Activated CD4-positive, alpha-beta T cell treated with anti-CD3 and anti-CD28 coated beads, Interleukin-2, amount 50 U/mL, for 16 hours (primary cell): ENCODE measurements around the gene G3BP2.
"Not testable (repeated sequence)": the region's sequence is repeated elsewhere in the genome, so short reads cannot be mapped to it uniquely, and the experiment has no call there.

Experiments
- DNase-seq: peaks from one replicate; pipeline ENCODE4 v3.0.0-alpha.2; 2020

G3BP2 gene

DNA sequence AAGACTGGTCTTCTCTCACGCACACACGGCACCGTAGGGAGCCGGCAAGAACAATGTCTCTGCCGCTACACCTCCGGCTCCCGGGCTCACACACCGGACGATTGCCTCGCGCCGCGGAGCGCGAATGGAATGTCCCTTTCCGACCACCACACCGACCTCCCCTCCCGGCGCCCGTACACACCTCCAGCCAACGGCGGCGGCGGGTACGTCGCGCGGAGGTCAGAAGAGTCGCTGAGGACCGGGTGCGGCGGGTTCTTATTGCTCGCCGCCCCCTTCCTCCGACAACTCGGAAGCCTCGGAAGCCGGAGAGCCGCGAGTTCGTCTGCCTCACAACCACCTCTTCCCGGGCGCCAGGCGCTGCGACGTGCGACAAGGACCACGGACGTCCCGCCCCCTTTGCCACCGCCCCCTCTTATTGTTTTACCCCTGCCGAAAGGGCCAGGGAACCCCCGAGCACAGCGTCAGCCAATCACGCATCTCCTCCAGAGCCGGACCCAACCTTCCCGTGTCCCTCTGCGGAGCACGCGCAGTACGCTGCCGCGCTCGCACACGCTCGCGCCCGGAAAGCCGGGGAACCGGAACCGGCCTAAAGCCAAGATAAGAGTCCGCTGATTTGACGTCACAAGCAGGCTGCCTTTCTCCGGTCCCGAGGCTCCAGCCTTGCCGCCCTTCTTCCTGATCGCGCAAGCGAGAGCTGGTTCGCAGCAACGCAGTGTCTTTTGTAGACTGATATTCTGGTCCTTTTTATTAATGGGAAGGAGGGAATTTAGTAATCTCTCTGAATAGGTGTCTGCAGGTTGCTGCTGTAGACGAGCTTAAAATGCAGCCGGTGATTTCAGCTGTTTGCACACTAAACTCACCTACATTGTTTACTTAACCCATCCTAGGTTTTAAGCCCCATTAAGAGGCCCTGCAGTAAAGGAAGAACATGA is at the start of gene G3BP2:
G3BP2 (minus strand) TSS at position 385 of the 932 bp plus-strand sequence. CDS start 11,386 bp downstream, outside the sequence.
- DNase-seq: peak; percentile 99

GRCh38 chr4:75722417-75722816 is 49.2 kb upstream of the G3BP2 start:
- DNase-seq: no peak

GRCh38 chr4:75718529-75718928 is 45.3 kb upstream of the G3BP2 start:
- DNase-seq: no peak

- DNase-seq: no peak
These were observed 44.2 kb upstream of the G3BP2 start for GRCh38 chr4:75717408-75717807.

DNA sequence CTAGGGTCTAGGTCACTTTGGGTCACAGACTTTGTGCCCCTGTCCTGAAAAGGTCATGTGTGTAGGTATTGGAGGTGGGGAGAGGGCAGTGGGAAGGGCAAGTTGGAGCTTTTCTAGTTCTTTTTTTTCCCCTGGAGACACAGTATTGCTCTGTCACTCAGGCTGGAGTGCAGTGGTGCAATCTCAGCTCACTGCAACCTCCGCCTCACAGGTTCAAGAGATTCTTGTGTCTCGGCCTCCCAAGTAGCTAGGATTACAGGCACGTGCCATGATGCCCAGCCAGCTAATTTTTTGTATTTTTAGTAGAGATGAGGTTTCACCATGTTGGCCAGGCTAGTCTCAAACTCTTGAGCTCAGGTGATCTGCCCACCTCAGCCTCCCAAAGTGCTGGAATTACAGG is 42.8 kb upstream of the G3BP2 start:
- DNase-seq: not testable (repeated sequence)

- no peak for DNase-seq
These were observed 42.0 kb upstream of the G3BP2 start for GRCh38 chr4:75715105-75715799.

DNA sequence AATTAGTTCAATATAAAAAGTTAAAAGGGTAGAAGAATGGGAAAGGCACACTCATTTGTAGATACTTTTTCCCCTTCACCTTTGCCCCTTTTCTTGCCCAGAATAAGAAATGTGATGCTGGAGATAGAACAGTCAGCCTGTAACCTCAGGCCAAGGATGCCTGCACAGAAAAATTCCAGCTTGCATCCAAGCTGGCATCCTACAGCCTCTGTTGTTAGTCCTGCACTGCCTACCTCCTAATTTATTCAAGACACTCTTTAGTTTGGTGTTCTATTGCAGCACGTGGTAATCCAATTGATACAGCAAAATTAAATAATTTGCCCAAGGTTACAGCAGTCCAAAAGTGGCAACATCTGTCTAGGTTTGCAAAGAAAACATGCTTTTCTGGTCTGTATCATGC is 41.5 kb upstream of the G3BP2 start:
- no peak for DNase-seq

- no peak for DNase-seq
These were observed 40.8 kb upstream of the G3BP2 start for GRCh38 chr4:75714011-75714410.

DNA sequence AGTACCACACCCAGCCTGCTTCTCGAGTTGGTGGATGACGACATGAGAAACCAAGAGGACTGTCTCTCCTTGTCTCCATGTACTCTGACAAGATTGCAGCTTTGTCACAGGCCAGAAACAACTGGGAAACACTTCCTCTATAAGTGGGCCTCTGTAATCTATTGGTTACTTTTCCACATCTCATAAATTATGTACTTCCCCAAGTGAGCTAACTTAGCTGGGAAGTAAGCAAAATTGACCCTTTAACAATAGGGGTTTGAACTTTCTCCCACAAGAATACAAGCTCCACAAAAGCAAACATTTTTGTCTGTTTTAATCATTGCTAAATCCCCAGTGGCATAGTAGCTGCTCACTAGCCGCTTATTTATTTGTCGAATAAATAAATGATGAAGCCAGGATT is 37.0 kb upstream of the G3BP2 start:
- no peak for DNase-seq

- no peak for DNase-seq
These were observed 35.0 kb upstream of the G3BP2 start for GRCh38 chr4:75708218-75708691.

DNA sequence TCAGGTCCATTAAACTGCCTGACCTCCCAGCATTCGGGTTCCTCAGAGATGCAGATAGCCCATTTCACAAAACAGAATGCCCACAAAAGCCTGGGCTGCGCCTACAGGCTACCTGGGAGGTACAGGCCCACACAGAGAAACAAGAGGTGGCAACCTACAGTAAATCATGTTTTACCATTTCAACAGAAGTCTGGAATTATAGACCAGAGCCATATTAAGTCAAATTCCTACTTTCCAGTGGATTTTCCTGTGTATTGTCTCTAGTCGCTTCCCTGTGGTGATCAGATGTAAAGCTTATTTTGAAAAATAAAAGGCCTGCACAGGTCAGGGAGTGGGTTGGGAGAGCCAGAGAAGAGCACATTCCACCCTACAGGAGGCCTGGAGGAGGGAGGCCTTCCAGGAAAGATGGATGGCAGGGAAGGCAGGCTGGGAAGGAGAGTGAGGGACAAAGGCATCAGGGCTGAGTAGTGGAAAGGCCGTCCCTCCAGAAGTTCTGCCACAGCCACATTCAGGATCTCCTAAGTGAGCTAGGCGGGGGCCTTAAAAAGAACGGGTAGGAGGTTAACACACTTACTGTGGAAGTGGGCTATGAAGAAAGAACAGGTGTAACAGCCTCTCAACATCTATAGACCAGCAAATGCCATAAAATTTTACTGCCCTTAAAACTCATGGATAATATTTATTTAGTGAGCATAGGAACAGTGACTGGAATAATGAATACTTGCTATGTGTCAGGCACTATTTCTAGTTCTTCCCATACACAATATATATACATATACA is 32.2 kb upstream of the G3BP2 start:
- no peak for DNase-seq

DNA sequence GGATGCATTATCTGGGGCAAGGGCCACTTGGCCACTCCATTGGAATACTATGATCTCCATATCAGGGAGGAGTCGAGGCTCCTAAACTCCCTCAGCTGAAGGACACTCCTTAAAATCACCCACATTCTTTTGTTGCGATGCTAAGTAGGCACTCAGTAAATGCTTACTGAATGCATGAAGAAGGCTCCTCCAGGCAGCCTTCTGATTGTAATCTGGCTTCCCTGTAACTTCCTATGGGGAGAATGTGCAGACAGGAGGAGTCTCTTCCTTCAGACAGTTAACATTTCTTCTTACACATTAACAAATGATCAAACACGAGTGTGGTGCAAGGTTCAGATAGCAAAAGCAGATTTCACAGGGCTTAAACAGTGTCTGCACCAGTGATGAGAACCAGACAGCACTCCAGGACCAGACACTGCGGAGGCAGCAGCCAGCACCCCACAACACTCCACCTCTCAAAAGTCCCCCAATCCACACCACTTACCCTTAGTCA is 29.8 kb upstream of the G3BP2 start:
- no peak for DNase-seq

GRCh38 chr4:75699299-75699698 is 26.1 kb upstream of the G3BP2 start:
- DNase-seq: peak; percentile 33

DNA sequence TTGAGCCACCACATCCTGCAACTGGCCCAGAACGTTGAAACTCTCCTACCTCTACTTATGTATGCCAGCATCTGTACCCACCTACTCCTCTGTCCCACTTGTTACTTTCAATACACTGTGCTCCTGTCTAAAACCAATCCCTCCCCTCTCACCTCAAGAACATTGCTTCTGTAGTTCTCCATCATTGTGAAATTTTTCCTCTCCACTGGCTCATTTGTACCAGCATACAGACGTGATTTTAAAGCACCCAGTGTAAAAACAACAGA is 25.7 kb upstream of the G3BP2 start:
- DNase-seq: no peak

GRCh38 chr4:75698162-75698962 is 25.2 kb upstream of the G3BP2 start:
- DNase-seq: peak; percentile 46

DNA sequence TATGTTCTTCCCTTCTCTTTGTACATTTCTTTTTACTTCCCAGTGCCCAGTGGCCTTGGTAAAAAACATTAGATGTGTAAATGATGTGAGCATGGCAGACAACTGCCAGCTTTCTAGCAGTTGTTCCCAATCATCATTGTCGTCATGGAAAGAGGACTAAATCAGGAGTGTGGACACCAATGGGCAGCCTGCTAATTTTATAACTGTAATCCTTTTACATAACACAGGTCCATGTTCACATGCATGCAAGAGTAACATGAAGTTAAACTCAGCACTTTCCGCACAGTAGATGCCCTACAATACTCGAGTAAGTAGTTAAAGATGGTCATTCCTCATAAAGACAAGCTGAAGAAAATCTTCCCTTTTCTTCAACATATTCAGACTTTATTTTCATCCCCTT is 23.4 kb upstream of the G3BP2 start:
- no peak for DNase-seq

GRCh38 chr4:75696071-75696470 is 22.9 kb upstream of the G3BP2 start:
- DNase-seq: no peak

DNA sequence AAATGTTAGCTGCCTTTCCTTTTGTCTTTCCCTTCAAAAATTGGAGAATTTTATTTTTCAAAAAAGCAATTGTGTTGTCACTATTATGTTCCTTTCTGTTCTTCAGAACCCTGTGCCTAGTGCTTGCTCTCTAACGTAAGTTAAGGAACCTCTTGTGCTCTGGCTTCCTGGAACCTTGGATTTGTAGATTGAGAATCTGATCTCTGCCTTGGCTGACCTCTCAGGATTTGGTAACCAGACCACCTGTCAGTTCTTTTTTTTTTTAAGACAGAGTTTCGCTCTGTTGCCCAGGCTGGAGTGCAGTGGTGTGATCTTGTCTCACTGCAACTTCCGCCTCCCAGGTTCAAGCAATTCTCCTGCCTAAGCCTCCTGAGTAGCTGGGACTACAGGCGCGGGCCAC is 18.9 kb upstream of the G3BP2 start:
- DNase-seq: not testable (repeated sequence)

- not testable (repeated sequence) for DNase-seq
These were observed 13.9 kb upstream of the G3BP2 start for GRCh38 chr4:75687125-75687524.

- peak; percentile 30 for DNase-seq
These were observed 13.1 kb upstream of the G3BP2 start for GRCh38 chr4:75686346-75686745.

DNA sequence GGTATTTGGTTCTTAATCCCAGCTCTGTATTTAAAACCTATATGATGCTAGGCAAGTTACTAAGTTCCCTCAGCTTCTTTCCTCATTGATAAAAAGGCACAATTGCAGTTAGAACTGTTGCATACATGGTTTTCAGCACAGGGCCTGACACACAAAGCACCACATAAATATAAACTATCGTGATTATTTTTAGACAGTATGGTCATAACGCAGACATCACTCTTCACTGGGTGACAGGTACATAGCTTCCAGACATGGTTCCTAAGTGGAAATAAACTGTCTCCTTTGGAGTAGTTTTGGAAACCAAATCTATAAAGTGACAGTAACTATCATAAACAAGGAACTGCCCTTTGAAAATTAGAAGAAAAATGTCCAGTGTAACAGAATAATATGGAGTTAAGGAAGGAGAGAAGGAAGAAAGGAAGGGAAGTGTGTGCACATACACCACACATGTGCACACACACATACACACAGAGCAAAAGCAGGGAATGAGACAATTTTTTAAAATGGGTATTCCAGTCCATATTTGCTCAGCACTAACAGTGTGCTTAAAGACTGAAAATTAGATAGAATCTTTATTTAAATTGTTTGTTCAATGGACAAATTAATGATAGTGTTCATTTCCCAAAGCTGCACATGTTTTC is 12.5 kb upstream of the G3BP2 start:
- DNase-seq: no peak
